IMR-90 (cell line): ENCODE measurements around the gene FAF1.
"Not testable (repeated sequence)": the region's sequence is repeated elsewhere in the genome, so short reads cannot be mapped to it uniquely, and the experiment has no call there.

ENCODE experiments used
- ELK1 ChIP-seq: fragments of 150-350 bp; IDR thresholded peaks from 2 replicates; pipeline ENCODE4 v1.6.1; 2016; ENCODE audit warnings: low read depth, mild to moderate bottlenecking, low read length, moderate library complexity, borderline replicate concordance
- MXI1 ChIP-seq: IDR thresholded peaks from 2 replicates; pipeline ENCODE4 v1.6.1; 2012; ENCODE audit warnings: low read depth, mild to moderate bottlenecking, low read length, moderate library complexity, borderline replicate concordance
- POLR2A ChIP-seq: IDR thresholded peaks from 2 replicates; pipeline ENCODE4 v1.6.1; 2012; ENCODE audit warnings: mild to moderate bottlenecking, low read depth, low read length
- RCOR1 ChIP-seq: IDR thresholded peaks from 2 replicates; pipeline ENCODE4 v1.6.1; 2012; ENCODE audit warnings: mild to moderate bottlenecking, low read length, improper control_type of control experiment; ENCODE audit not compliant: insufficient replicate concordance
- RFX5 ChIP-seq: IDR thresholded peaks from 2 replicates; pipeline ENCODE4 v1.8.0; 2012; ENCODE audit warnings: low read depth, mild to moderate bottlenecking, low read length, moderate library complexity
- USF2 ChIP-seq: fragments of 150-350 bp; IDR thresholded peaks from 2 replicates; pipeline ENCODE4 v1.6.1; 2017; ENCODE audit warnings: mild to moderate bottlenecking, antibody characterized with exemption, low read length, low read depth
- TF ChIP-seq, protein P1 (sequence below): conservative IDR thresholded peaks from 2 replicates; pipeline ENCODE4 v1.5.1; 2012; ENCODE audit warnings: mild to moderate bottlenecking, low read depth, low read length, improper control_type of control experiment

GRCh38 chr1:50932043-50932442 lies 28.0 kb downstream of the FAF1 start:
- TF ChIP-seq POLR2A, USF2, MXI1, ELK1, RCOR1, RFX5: not testable (repeated sequence)
- TF ChIP-seq, protein P1, sequence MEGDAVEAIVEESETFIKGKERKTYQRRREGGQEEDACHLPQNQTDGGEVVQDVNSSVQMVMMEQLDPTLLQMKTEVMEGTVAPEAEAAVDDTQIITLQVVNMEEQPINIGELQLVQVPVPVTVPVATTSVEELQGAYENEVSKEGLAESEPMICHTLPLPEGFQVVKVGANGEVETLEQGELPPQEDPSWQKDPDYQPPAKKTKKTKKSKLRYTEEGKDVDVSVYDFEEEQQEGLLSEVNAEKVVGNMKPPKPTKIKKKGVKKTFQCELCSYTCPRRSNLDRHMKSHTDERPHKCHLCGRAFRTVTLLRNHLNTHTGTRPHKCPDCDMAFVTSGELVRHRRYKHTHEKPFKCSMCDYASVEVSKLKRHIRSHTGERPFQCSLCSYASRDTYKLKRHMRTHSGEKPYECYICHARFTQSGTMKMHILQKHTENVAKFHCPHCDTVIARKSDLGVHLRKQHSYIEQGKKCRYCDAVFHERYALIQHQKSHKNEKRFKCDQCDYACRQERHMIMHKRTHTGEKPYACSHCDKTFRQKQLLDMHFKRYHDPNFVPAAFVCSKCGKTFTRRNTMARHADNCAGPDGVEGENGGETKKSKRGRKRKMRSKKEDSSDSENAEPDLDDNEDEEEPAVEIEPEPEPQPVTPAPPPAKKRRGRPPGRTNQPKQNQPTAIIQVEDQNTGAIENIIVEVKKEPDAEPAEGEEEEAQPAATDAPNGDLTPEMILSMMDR, result not testable (repeated sequence)
